Erythroblast (primary cell): ENCODE data around the gene CFAP251.

ENCODE experiments used
- GATA1 ChIP-seq: IDR thresholded peaks from 2 replicates; pipeline ENCODE4 v1.6.1; 2011; ENCODE audit warnings: low read depth, mild to moderate bottlenecking, control low read depth, low read length, moderate library complexity
- POLR2A ChIP-seq: IDR thresholded peaks from 2 replicates; pipeline ENCODE4 v1.6.1; 2011; ENCODE audit warnings: mild to moderate bottlenecking, low read length

DNA sequence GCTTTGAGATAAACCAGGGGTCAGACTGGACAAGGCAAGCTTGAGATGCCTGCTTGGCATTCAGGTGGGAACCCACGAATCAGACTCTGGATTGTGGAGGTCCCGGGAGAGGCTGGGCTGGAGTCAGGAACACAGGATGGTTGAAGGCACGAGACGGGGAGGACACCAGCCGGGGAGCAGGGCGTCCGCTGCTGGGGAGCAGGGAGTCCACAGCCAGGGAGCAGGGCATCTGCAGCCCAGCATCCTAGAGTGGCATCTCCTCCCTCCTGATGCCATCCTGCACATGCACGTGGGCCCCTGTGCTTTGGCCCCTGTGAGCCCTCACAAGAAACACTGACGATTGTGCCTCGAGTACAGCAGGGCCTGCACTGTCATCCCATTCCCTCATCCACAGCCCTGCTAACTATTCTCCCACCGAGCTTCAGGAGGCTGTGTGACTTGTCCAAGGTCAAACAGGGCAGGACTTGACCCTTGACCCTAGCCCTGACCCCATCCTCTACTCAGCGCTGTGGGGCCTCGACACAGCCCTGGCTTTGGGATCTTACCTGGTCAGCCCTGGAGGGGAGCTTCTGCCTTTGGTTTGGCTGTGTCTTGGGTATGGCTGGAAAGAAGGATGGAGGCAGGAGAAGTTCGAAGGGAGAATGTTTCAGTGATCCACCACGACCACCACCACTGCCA is 45.1 kb downstream of the CFAP251 start:
- TF ChIP-seq POLR2A (no peak), GATA1 (no peak)
